ENCODE data around the gene LMF1. TPM values are rescaled to one million over a fixed set of nuclear protein-coding genes. Genes with fewer than 3 reads are reported as not detected.
"Not testable (repeated sequence)": the region's sequence is repeated elsewhere in the genome, so short reads cannot be mapped to it uniquely, and the experiment has no call there.

The LMF1 gene
- total RNA-seq, 6 donors from 2014 or later = 20.3 to 147 (median 28.2) TPM

DNA sequence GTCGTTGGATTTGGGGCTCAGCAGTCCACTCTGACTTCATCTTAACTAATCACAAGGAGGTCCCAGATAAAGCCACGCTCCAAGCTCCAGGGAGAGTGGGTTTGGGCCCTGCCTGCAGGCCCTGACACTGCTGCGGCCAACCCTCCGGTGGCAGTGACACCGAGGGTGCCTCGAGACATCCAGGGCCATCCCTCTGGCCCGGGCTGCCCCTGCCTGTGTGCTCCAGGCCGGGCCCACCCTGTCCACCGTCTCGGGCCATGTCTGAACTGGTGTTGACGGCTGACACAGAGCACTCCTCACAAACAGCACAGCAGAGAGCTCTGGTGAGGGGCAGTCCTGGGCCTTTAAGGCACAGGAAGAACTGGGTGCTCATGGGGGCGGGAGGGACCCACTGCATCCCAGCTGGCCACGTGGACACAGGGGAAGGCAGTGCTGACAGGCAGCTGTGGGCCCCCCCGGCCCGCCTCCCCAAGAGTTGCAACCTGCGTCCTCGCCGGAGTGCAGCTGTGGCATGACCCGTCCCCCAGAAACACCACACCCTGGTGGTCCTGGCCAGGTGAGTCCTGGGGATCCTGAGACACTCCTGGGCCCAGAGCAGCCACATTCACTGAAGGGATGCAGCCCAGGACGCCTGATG, 80.0 kb downstream of the LMF1 start:
- Histone ChIP-seq H3K27ac (no peak overlapping the region), H3K9me3 (no peaks in the 10 kb centered on the region), H3K36me3 (peaks cover 0 to 43% (median 17%) of the 10 kb centered on the region in 4 donors), H3K4me3 (no peak overlapping the region), H3K4me1 (no peaks in the 10 kb centered on the region), H3K27me3 (no peaks in the 10 kb centered on the region)
- DNase-seq = peak in 1 of 2 donors; percentile 62
- ATAC-seq (ENCODE audit: low FRiP score in 2 of 2) = no peak
- TF ChIP-seq, protein P1, sequence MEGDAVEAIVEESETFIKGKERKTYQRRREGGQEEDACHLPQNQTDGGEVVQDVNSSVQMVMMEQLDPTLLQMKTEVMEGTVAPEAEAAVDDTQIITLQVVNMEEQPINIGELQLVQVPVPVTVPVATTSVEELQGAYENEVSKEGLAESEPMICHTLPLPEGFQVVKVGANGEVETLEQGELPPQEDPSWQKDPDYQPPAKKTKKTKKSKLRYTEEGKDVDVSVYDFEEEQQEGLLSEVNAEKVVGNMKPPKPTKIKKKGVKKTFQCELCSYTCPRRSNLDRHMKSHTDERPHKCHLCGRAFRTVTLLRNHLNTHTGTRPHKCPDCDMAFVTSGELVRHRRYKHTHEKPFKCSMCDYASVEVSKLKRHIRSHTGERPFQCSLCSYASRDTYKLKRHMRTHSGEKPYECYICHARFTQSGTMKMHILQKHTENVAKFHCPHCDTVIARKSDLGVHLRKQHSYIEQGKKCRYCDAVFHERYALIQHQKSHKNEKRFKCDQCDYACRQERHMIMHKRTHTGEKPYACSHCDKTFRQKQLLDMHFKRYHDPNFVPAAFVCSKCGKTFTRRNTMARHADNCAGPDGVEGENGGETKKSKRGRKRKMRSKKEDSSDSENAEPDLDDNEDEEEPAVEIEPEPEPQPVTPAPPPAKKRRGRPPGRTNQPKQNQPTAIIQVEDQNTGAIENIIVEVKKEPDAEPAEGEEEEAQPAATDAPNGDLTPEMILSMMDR (IDR thresholded peaks at IDR 0.05) = no peak
- no peak for TF ChIP-seq POLR2AphosphoS5 (IDR thresholded peaks at IDR 0.05)
- no peak for TF ChIP-seq POLR2A (IDR thresholded peaks at IDR 0.05)
- TF ChIP-seq EP300 (IDR thresholded peaks at IDR 0.05) = no peak
- WGBS, 2 donors = 75 to 93% methylated on average over 2 to 13 of the region's 20 CpGs

GRCh38 chr16:890217-890616, 80.6 kb downstream of the LMF1 start:
- WGBS, 2 donors = 75 to 88% methylated on average over 6 to 15 of the region's 15 CpGs
- Histone ChIP-seq H3K27me3 (no peaks in the 10 kb centered on the region), H3K9me3 (peaks cover 0 to 4% (median 0%) of the 10 kb centered on the region in 4 donors), H3K27ac (no peak overlapping the region), H3K4me3 (no peak overlapping the region), H3K36me3 (peaks cover 0 to 43% (median 17%) of the 10 kb centered on the region in 4 donors), H3K4me1 (no peaks in the 10 kb centered on the region)
- DNase-seq (peak in 1 of 2 donors; percentile 71), ATAC-seq (ENCODE audit: low FRiP score in 2 of 2) (peak in 1 of 2 donors; percentile 11)
- TF ChIP-seq POLR2AphosphoS5 (IDR thresholded peaks at IDR 0.05) (no peak), POLR2A (IDR thresholded peaks at IDR 0.05) (no peak), EP300 (IDR thresholded peaks at IDR 0.05) (no peak)
- TF ChIP-seq, protein P1 (IDR thresholded peaks at IDR 0.05) = no peak

GRCh38 chr16:889586-889985, 81.2 kb downstream of the LMF1 start:
- 85 to 90% methylated on average over 5 to 10 of the region's 11 CpGs for WGBS, 2 donors
- TF ChIP-seq POLR2A (IDR thresholded peaks at IDR 0.05) (no peak), EP300 (IDR thresholded peaks at IDR 0.05) (no peak), POLR2AphosphoS5 (IDR thresholded peaks at IDR 0.05) (no peak)
- TF ChIP-seq, protein P1 (IDR thresholded peaks at IDR 0.05) = no peak
- ATAC-seq (ENCODE audit: low FRiP score in 2 of 2) (no peak), DNase-seq (peak in 1 of 2 donors; percentile 42)
- Histone ChIP-seq H3K4me3 (no peak overlapping the region), H3K27me3 (no peaks in the 10 kb centered on the region), H3K27ac (no peak overlapping the region), H3K4me1 (no peaks in the 10 kb centered on the region), H3K36me3 (peaks cover 0 to 44% (median 18%) of the 10 kb centered on the region in 4 donors), H3K9me3 (peaks cover under 1 to 10% (median 4%) of the 10 kb centered on the region in 4 donors)

DNA sequence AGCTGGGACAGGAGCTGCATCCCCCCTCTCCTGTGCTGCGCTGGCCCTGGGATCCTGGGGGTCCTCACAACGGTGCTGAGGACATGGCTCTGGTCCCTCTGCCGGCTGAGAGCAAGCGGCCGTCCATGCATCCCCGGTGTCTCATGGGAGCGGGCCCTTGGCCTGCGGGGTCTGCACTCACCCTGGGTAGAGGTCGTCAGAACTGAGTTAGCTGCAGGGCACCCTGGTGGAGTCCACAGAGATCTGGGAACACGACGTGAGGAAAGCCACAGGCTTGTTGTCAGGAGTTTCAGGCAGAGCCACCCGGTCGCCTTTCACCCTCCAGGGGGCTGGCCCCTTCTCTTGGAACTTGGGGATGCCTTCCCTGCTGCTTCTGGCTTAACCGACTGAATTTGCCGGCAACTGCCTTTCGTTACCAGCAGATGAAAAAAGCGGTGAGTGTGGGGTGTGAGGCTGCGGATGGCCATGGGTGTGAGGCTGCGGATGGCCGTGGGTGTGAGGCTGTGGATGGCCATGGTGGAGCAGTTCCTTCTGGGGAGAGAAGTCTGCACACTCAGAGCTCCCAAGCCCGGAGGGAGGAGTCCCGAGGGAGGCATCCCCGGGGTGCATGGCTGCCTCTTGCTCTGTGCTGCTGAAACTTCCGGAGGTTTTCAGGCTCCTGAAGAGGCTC, 81.7 kb downstream of the LMF1 start:
- peak in 1 of 2 donors; percentile 55 for DNase-seq
- no peaks in the 10 kb centered on the region for H3K27me3 ChIP-seq
- TF ChIP-seq, protein P1 (IDR thresholded peaks at IDR 0.05) = no peak
- TF ChIP-seq POLR2A (IDR thresholded peaks at IDR 0.05) (no peak), EP300 (IDR thresholded peaks at IDR 0.05) (no peak), POLR2AphosphoS5 (IDR thresholded peaks at IDR 0.05) (no peak)
- no peak for ATAC-seq (ENCODE audit: low FRiP score in 2 of 2)
- no peak overlapping the region for H3K27ac ChIP-seq
- H3K9me3 ChIP-seq = peaks cover 6 to 16% (median 10%) of the 10 kb centered on the region in 4 donors
- no peak overlapping the region for H3K4me3 ChIP-seq
- 88 to 92% methylated on average over 14 to 23 of the region's 24 CpGs for WGBS, 2 donors
- H3K4me1 ChIP-seq = no peaks in the 10 kb centered on the region
- peaks cover 0 to 47% (median 23%) of the 10 kb centered on the region in 4 donors for H3K36me3 ChIP-seq

DNA sequence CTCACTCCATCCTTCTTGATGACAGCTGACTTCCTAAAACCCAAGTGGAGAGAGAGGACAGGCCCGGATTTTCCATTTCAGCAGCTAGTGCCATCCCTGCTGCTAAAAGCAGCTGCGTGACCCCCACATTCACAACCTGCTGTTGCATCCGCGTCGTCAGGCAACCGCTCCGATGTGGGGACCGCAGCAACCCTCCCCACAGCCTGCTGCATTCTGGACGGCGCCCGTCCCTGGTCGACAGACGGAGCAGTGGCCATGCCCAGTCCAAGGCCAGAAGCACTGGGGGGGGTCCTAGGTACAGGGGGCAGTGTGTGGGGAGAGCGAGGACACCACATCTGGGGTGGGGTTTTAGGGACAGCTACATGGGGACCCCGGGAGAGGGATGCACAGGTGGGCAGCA, 82.3 kb downstream of the LMF1 start:
- Histone ChIP-seq H3K36me3 (peaks cover 0 to 47% (median 23%) of the 10 kb centered on the region in 4 donors), H3K9me3 (peaks cover 6 to 20% (median 13%) of the 10 kb centered on the region in 4 donors)
- not testable (repeated sequence) for ATAC-seq (ENCODE audit: low FRiP score in 2 of 2); H3K4me3 ChIP-seq; H3K27me3 ChIP-seq; H3K4me1 ChIP-seq; H3K27ac ChIP-seq
- peak in 1 of 2 donors; percentile 51 for DNase-seq
- 95 to 100% methylated on average over 7 to 13 of the region's 15 CpGs for WGBS, 2 donors

Measured in upper lobe of left lung (tissue), 6 donors.